Choroid plexus epithelial cell (primary cell): ENCODE measurements around the gene NLGN1.

Experiments
- DNase-seq: peaks from one replicate; pipeline ENCODE4 v3.0.0-alpha.2; 2010; ENCODE audit warnings: low read depth
- H3K4me3 ChIP-seq: 2 replicates; pipeline ENCODE4 v1.5.1; 2011; ENCODE audit warnings: low read depth, mild to moderate bottlenecking, control low read depth, low read length, moderate library complexity
- TF ChIP-seq, protein P1 (sequence below): conservative IDR thresholded peaks from 2 replicates; pipeline ENCODE4 v1.5.1; 2011; ENCODE audit warnings: low read depth, mild to moderate bottlenecking, control low read depth, inconsistent platforms, low read length, moderate library complexity

The NLGN1 gene

GRCh38 chr3:173719585-173719984 is 322.0 kb downstream of the NLGN1 start:
- TF ChIP-seq, protein P1, sequence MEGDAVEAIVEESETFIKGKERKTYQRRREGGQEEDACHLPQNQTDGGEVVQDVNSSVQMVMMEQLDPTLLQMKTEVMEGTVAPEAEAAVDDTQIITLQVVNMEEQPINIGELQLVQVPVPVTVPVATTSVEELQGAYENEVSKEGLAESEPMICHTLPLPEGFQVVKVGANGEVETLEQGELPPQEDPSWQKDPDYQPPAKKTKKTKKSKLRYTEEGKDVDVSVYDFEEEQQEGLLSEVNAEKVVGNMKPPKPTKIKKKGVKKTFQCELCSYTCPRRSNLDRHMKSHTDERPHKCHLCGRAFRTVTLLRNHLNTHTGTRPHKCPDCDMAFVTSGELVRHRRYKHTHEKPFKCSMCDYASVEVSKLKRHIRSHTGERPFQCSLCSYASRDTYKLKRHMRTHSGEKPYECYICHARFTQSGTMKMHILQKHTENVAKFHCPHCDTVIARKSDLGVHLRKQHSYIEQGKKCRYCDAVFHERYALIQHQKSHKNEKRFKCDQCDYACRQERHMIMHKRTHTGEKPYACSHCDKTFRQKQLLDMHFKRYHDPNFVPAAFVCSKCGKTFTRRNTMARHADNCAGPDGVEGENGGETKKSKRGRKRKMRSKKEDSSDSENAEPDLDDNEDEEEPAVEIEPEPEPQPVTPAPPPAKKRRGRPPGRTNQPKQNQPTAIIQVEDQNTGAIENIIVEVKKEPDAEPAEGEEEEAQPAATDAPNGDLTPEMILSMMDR: no peak
- H3K4me3 ChIP-seq: no peak overlapping the region
- no peak for DNase-seq

DNA sequence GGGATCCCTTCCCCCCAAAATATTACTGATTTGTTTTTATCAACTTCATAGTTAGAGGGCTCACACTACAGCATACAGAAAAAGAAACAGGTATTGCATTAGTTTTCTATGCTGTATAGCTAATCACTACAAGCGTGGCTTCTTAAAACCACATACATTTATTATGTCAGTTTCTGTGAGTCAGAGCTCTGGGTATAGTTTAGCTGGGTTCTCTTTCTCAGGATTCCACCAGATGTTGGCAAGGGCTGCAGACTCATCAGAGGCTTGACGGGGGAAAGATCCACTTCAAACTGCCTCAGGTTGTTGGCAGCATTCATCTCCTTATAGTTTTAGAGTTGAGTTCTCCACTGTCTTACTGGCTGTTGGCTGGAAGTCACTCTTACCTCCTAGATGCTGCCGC is 328.0 kb downstream of the NLGN1 start:
- no peak for DNase-seq

GRCh38 chr3:173730391-173730790 is 332.8 kb downstream of the NLGN1 start:
- TF ChIP-seq, protein P1: no peak
- no peak overlapping the region for H3K4me3 ChIP-seq
- peak; percentile 41 for DNase-seq

More for the DNA sequence above, 328.0 kb downstream of the NLGN1 start:
- no peak overlapping the region for H3K4me3 ChIP-seq
- TF ChIP-seq, protein P1: no peak

GRCh38 chr3:173732237-173732636 is 334.7 kb downstream of the NLGN1 start:
- DNase-seq: no peak
- H3K4me3 ChIP-seq: no peak overlapping the region
- TF ChIP-seq, protein P1: no peak

GRCh38 chr3:173733029-173733652 is 335.6 kb downstream of the NLGN1 start:
- H3K4me3 ChIP-seq: no peak overlapping the region
- DNase-seq: peak; percentile 75
- TF ChIP-seq, protein P1: peak; percentile 66

DNA sequence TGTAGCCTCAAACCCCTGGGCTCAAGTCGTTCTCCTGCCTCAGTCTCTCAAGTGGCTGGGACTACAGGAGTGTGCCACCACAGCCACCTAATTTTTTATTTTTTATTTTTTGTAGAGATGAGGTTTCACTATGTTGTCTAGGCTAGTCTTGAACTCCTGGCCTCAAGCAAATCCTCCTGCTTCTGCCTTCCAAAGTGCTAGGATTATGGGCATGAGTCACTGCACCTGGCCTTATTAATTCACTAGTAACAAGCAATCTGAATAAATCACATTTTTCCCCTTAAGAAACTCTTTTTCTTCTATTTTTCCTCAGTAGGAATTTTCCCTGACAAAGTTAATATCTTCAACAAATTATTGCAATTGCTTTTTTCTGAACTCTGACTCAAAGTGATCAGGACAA is 336.9 kb downstream of the NLGN1 start:
- H3K4me3 ChIP-seq: no peak overlapping the region
- DNase-seq: no peak
- TF ChIP-seq, protein P1: no peak

GRCh38 chr3:173734895-173735294 is 337.4 kb downstream of the NLGN1 start:
- TF ChIP-seq, protein P1: no peak
- no peak for DNase-seq
- H3K4me3 ChIP-seq: no peak overlapping the region
